GM06990 (cell line): ENCODE measurements around the gene ACVR2B.

ENCODE experiments used
- DNase-seq: peaks from one replicate; pipeline ENCODE4 v3.0.0-alpha.2; 2011; ENCODE audit not compliant: insufficient read length; ENCODE audit errors: extremely low read depth
- H3K27me3 ChIP-seq: replicated peaks from 2 replicates; pipeline ENCODE4 v1.6.0; 2011; ENCODE audit warnings: low read length; ENCODE audit not compliant: control insufficient read depth, insufficient read depth
- H3K36me3 ChIP-seq: 2 replicates; pipeline ENCODE4 v1.5.1; 2011; ENCODE audit warnings: low read length; ENCODE audit not compliant: control insufficient read depth, insufficient read depth
- H3K4me3 ChIP-seq: replicated peaks from 2 replicates; pipeline ENCODE4 v1.5.1; 2011; ENCODE audit warnings: low read depth, mild to moderate bottlenecking, control low read depth, low read length
- CTCF ChIP-seq: IDR thresholded peaks from 2 replicates; pipeline ENCODE4 v1.5.1; 2011; ENCODE audit warnings: low read length, control low read depth, mild to moderate bottlenecking, inconsistent platforms; ENCODE audit not compliant: insufficient read depth, poor library complexity, severe bottlenecking

The ACVR2B gene

GRCh38 chr3:38516669-38517068 lies 63.0 kb downstream of the ACVR2B start:
- H3K36me3 ChIP-seq: peaks cover 5% of the 10 kb centered on the region
- no peak overlapping the region for H3K4me3 ChIP-seq
- no peak for TF ChIP-seq CTCF
- DNase-seq: no peak
- H3K27me3 ChIP-seq: no peaks in the 10 kb centered on the region

- no peak for DNase-seq
- Histone ChIP-seq H3K36me3 (peaks cover 7% of the 10 kb centered on the region), H3K4me3 (no peak overlapping the region), H3K27me3 (no peaks in the 10 kb centered on the region)
- TF ChIP-seq CTCF: no peak
Measured at GRCh38 chr3:38519000-38519399, 65.3 kb downstream of the ACVR2B start.

- peaks cover 7% of the 10 kb centered on the region for H3K36me3 ChIP-seq
- no peak for DNase-seq
- TF ChIP-seq CTCF: no peak
- H3K4me3 ChIP-seq: no peak overlapping the region
- H3K27me3 ChIP-seq: no peaks in the 10 kb centered on the region
Measured at GRCh38 chr3:38519651-38520050, 66.0 kb downstream of the ACVR2B start.

GRCh38 chr3:38521391-38521987 lies 67.8 kb downstream of the ACVR2B start:
- no peaks in the 10 kb centered on the region for H3K27me3 ChIP-seq
- peaks cover 3% of the 10 kb centered on the region for H3K36me3 ChIP-seq
- no peak overlapping the region for H3K4me3 ChIP-seq
- DNase-seq: no peak
- TF ChIP-seq CTCF: peak; percentile 81

- Histone ChIP-seq H3K27me3 (no peaks in the 10 kb centered on the region), H3K36me3 (peaks cover 3% of the 10 kb centered on the region), H3K4me3 (no peak overlapping the region)
- no peak for DNase-seq
- TF ChIP-seq CTCF: no peak
Measured at GRCh38 chr3:38522002-38522401, 68.3 kb downstream of the ACVR2B start.

GRCh38 chr3:38524141-38524739 lies 70.5 kb downstream of the ACVR2B start:
- peaks cover 7% of the 10 kb centered on the region for H3K36me3 ChIP-seq

More at GRCh38 chr3:38524141-38524739, 70.5 kb downstream of the ACVR2B start:
- TF ChIP-seq CTCF: no peak
- Histone ChIP-seq H3K4me3 (no peak overlapping the region), H3K27me3 (no peaks in the 10 kb centered on the region)
- DNase-seq: no peak
